Hepatocyte (in vitro differentiated cells): ENCODE results near the gene RBKS. TPM values are rescaled to one million over a fixed set of nuclear protein-coding genes. Genes with fewer than 3 reads are reported as not detected.

Experiments used
- DNase-seq: peaks from one replicate; pipeline ENCODE4 v3.0.0-alpha.2; 2016; ENCODE audit warnings: low spot score
- H2AFZ ChIP-seq: fragments of 200-600 bp; sonication (generic); 2 replicates; pipeline ENCODE4 v1.6.0; 2016; ENCODE audit warnings: antibody characterized with exemption, mild to moderate bottlenecking
- H3K27ac ChIP-seq: fragments of 200-600 bp; sonication (generic); 2 replicates; pipeline ENCODE4 v1.5.1; 2016; ENCODE audit warnings: mild to moderate bottlenecking
- H3K27me3 ChIP-seq: fragments of 200-600 bp; sonication (generic); 2 replicates; pipeline ENCODE4 v1.6.1; 2016
- H3K36me3 ChIP-seq: fragments of 200-600 bp; sonication (generic); replicated peaks from 2 replicates; pipeline ENCODE4 v1.5.1; 2016; ENCODE audit warnings: low read depth; ENCODE audit not compliant: insufficient read depth
- H3K4me1 ChIP-seq: fragments of 200-600 bp; sonication (generic); 2 replicates; pipeline ENCODE4 v1.5.1; 2016; ENCODE audit warnings: mild to moderate bottlenecking, moderate library complexity; ENCODE audit not compliant: insufficient read depth
- H3K4me2 ChIP-seq: fragments of 200-600 bp; sonication (generic); 2 replicates; pipeline ENCODE4 v1.6.0; 2016
- H3K4me3 ChIP-seq: fragments of 200-600 bp; sonication (generic); 2 replicates; pipeline ENCODE4 v1.5.1; 2016; ENCODE audit warnings: mild to moderate bottlenecking
- H3K79me2 ChIP-seq: fragments of 200-600 bp; sonication (generic); 2 replicates; pipeline ENCODE4 v1.6.0; 2017; ENCODE audit warnings: mild to moderate bottlenecking
- H3K9me2 ChIP-seq: fragments of 200-600 bp; sonication (generic); replicated peaks from 2 replicates; pipeline ENCODE4 v1.6.0; 2017; ENCODE audit warnings: mild to moderate bottlenecking; ENCODE audit not compliant: insufficient read depth
- H3K9me3 ChIP-seq: fragments of 200-600 bp; sonication (generic); 2 replicates; pipeline ENCODE4 v1.5.1; 2016; ENCODE audit warnings: low read depth, mild to moderate bottlenecking
- H4K20me1 ChIP-seq: fragments of 200-600 bp; sonication (generic); 2 replicates; pipeline ENCODE4 v1.6.0; 2016; ENCODE audit warnings: mild to moderate bottlenecking; ENCODE audit not compliant: insufficient read depth, poor library complexity, severe bottlenecking
- EZH2 ChIP-seq: fragments of 200-600 bp; sonication (generic); IDR thresholded peaks from 2 replicates; pipeline ENCODE4 v1.6.1; 2016; ENCODE audit warnings: antibody characterized with exemption, mild to moderate bottlenecking, borderline replicate concordance
- EZH2phosphoT487 ChIP-seq: fragments of 200-600 bp; sonication (generic); IDR thresholded peaks from one replicate; pipeline ENCODE4 v1.6.1; 2018; ENCODE audit warnings: antibody characterized with exemption, mild to moderate bottlenecking, low read depth, moderate library complexity; ENCODE audit not compliant: unreplicated experiment, severe bottlenecking
- WGBS: methylation state at CpG from one replicate; pipeline ENCODE4 v1.1.6; 2016; ENCODE audit warnings: low lambda C conversion rate; ENCODE audit errors: missing lambda C conversion rate; 5-methylcytosine and 5-hydroxymethylcytosine counted together
- polyA plus RNA-seq: library from polyadenylated mRNA; unstranded; fragments of >200 nt; fragmentation: Nextera tagmentation; extraction: Ambion mirVana; gene quantifications from 2 replicates; pipeline ENCODE4 v1.2.1, GENCODE V29; 2016
- total RNA-seq: library from RNA; depleted of rRNA; stranded (reverse); fragments of >200 nt; gene quantifications from 2 replicates; pipeline ENCODE4 v1.2.3, GENCODE V29; 2014
- TF ChIP-seq, protein P1 (sequence below): fragments of 200-600 bp; sonication (generic); IDR thresholded peaks from 2 replicates; pipeline ENCODE4 v1.5.1; 2016; ENCODE audit warnings: antibody characterized with exemption, mild to moderate bottlenecking; ENCODE audit not compliant: poor library complexity

RBKS gene
- total and polyA plus RNA-seq, 2 experiments from 2014 or later: 5.5 to 7.2 TPM

DNA sequence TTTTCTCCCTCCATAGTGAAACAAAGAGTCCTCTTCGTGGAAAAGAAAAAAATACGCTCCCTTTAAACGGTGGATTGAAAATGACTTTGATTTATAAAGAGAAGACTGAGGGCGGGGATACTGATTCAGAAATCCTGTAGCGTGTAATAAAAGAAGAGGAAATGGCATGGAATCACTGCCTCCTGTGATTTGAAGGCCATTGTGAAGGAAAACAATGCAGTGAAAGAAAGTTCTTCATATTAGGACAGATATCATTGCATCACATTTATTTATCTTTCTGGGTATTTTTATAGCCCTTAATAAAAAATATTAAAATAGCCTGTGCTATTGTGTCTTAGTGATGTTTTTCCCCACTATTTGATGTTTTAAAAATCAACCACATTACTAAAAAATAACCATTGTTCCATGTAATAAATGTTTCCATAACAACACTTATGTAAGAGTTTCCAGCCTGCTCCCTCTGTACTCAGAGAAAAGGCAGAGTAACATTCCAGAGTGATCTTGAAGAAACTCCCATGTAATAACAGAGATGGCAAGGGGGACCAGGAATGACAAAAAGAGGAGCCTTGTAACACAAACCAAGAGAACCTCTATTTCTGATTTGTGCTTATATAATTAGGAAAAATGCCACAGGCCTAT, 110.7 kb downstream of the RBKS start:
- no peak for DNase-seq
- Histone ChIP-seq H3K4me2 (no peak overlapping the region), H3K27me3 (no peaks in the 10 kb centered on the region), H4K20me1 (peaks cover 7% of the 10 kb centered on the region), H3K27ac (peak overlapping the region; percentile 46), H3K4me1 (no peaks in the 10 kb centered on the region), H3K4me3 (no peak overlapping the region), H3K9me3 (no peaks in the 10 kb centered on the region), H2AFZ (no peak overlapping the region), H3K79me2 (peaks cover 69% of the 10 kb centered on the region), H3K9me2 (no peaks in the 10 kb centered on the region), H3K36me3 (no peaks in the 10 kb centered on the region)
- TF ChIP-seq EZH2 (no peak), EZH2phosphoT487 (no peak)
- TF ChIP-seq, protein P1, sequence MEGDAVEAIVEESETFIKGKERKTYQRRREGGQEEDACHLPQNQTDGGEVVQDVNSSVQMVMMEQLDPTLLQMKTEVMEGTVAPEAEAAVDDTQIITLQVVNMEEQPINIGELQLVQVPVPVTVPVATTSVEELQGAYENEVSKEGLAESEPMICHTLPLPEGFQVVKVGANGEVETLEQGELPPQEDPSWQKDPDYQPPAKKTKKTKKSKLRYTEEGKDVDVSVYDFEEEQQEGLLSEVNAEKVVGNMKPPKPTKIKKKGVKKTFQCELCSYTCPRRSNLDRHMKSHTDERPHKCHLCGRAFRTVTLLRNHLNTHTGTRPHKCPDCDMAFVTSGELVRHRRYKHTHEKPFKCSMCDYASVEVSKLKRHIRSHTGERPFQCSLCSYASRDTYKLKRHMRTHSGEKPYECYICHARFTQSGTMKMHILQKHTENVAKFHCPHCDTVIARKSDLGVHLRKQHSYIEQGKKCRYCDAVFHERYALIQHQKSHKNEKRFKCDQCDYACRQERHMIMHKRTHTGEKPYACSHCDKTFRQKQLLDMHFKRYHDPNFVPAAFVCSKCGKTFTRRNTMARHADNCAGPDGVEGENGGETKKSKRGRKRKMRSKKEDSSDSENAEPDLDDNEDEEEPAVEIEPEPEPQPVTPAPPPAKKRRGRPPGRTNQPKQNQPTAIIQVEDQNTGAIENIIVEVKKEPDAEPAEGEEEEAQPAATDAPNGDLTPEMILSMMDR: no peak
- WGBS: 79% methylated on average over 5 of the region's 5 CpGs

DNA sequence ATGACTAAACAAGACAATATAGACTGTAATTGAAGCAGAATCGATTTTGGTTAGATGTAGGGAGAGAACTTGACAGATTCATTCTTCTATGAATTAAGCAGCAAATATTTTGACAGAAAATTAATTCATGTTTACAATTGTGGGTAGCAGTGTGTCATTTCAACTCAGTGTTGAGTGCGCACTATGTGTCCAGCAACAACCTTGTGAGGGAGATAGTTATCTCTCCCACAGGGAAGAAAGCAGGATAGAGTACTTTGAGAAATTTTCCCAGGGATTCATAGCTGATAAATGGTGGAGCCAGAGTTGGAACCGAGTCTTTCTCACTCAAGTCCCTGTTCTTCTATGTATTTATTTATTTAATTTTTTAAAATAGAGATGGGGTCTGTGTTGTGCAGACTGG, 113.5 kb downstream of the RBKS start:
- Histone ChIP-seq H3K4me3 (no peak overlapping the region), H3K9me2 (no peaks in the 10 kb centered on the region), H3K36me3 (peaks cover 4% of the 10 kb centered on the region), H3K27me3 (no peaks in the 10 kb centered on the region), H3K4me2 (no peak overlapping the region), H3K79me2 (peaks cover 87% of the 10 kb centered on the region), H3K27ac (peak overlapping the region; percentile 6), H3K4me1 (peaks cover 15% of the 10 kb centered on the region), H2AFZ (no peak overlapping the region), H3K9me3 (no peaks in the 10 kb centered on the region), H4K20me1 (peaks cover 7% of the 10 kb centered on the region)
- no peak for DNase-seq
- no peak for TF ChIP-seq EZH2
- TF ChIP-seq EZH2phosphoT487: no peak
- TF ChIP-seq, protein P1: no peak
- WGBS: 97% methylated on average over 3 of the region's 3 CpGs

- H3K27me3 ChIP-seq: no peaks in the 10 kb centered on the region
- peaks cover 7% of the 10 kb centered on the region for H4K20me1 ChIP-seq
- H3K79me2 ChIP-seq: peaks cover 81% of the 10 kb centered on the region
- peaks cover 15% of the 10 kb centered on the region for H3K4me1 ChIP-seq
- H3K4me2 ChIP-seq: peak overlapping the region; percentile 12
- 57% methylated on average over 8 of the region's 8 CpGs for WGBS
- H3K9me3 ChIP-seq: no peaks in the 10 kb centered on the region
- H2AFZ ChIP-seq: no peak overlapping the region
- H3K36me3 ChIP-seq: peaks cover 4% of the 10 kb centered on the region
- no peaks in the 10 kb centered on the region for H3K9me2 ChIP-seq
- TF ChIP-seq, protein P1: no peak
- TF ChIP-seq EZH2phosphoT487: no peak
- no peak for TF ChIP-seq EZH2
- peak; percentile 54 for DNase-seq
- H3K4me3 ChIP-seq: no peak overlapping the region
- peak overlapping the region; percentile 11 for H3K27ac ChIP-seq
These were observed 114.1 kb downstream of the RBKS start for GRCh38 chr2:27776097-27776496.
